Kidney glomerular epithelial cell (primary cell): ENCODE measurements around the gene NRBF2.

ENCODE experiments used
- DNase-seq: peaks from one replicate; lab custom pipeline; 2025; lab: John Stamatoyannopoulos, UW

NRBF2 gene

DNA sequence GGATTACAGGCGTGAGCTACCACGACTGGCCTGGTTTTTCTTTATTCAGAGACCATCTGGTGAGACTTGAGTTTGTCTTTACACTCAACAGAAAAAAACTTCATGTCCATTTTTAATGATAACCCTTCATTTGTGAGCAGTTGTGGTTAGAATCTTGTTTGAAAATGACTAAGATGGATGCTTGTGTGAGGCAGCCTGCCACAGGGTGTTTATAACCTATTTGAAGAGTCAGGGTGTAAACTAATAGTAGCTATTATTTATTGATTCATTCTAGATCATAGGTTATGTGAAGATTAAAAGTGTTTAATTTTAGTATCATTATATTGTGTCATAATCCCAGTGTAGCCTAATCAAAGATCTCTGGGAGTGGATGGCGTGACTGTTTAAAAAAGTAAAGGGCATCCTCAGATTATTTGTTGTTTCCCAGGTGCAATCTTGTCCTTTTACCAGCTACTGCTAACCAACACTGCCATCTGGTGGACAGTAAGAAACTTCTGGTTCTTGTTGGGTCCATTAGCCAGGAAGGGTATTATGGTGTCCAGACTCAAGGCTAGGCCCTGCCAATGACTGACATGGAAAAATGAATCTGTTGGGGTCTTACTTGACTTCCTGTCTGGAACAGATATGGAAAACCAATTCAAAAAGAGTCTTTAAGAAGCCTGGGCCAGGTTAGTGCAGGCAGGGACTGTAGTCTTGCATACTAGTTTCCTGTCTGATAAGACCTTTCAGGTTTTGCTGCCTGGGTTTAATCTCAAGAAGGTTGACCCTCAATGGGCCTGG lies 24.9 kb downstream of the NRBF2 start:
- DNase-seq, result peak; percentile 58

DNA sequence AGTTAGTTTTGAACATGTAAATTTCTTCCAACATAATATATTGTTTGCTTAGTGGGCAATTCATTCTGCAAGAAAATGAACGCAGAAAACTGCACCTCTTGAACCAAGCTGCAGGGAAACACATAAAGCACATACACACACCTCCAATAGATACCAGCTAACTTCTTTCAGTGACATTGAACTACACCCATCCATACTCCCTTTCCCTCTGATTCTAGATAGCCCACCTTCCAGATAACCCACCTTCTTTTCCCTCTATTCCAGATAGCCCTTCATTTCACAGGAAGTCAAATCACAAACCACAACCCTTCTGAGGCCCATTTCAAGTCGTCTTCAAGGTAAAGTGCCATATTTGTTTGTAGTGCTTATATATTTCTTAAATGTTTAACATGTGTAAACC lies 28.5 kb downstream of the NRBF2 start:
- no peak for DNase-seq

DNA sequence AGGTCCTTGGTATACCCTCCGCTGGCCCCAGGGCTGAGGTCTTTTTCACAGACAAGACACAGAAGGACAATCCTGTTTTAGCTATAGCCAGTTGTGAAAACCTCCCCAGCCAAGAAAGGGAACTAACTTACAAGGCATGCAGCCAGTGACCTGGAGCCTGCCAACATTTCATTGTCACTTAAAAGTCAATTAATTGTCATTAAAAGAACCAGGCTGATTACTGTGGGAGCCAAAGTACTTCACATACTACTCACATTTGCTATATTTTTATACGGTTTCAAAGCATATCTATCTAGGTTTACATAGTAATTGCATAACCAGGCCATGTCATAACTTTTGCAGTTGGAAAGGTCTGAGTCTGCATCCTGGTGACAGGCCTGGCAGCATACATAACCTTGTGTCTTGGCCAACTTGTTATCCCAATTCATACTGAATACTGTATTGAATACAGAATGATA lies 31.1 kb downstream of the NRBF2 start:
- DNase-seq, result no peak

DNA sequence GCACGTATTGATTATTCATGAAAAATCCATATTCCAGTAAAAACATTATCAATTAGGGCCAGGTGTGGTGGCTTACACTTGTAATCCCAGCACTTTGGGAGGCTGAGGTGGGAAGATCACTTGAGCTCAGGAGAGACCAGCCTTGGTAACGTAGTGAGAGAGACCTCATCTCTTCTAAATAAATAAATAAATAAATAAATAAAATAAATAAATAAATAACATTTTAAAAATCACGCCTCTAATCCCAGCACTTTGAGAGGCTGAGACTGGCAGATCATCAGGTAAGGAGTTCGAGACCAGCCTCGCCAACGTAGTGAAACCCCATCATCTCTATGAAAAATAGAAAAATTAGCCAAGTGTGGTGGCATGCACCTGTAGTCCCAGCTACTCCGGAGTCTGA lies 32.1 kb downstream of the NRBF2 start:
- no peak for DNase-seq

DNA sequence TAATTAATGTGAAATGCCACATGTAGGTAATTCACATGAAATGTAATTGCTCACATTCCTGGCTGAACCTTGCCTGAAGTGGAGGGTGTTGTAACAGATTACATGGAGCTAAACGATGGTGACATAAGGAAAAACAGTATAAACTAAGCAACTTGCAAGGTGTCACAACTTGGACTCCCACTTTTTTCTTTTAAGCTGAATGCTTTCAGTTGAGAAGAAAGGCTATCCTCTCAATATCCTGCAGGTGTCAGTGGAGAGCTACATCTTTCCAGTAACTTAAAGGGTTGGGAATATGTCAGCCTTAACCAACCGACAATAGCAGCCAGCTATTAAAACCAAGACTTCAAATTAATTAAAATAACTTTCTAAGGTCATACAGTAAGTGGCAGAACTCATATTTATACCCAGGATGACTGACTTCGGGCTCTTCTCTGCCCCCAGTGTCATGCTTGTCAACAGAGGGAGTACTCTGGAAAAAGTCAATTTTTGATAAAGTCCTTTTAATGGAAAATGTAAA lies 33.7 kb downstream of the NRBF2 start:
- DNase-seq, result peak; percentile 75

DNA sequence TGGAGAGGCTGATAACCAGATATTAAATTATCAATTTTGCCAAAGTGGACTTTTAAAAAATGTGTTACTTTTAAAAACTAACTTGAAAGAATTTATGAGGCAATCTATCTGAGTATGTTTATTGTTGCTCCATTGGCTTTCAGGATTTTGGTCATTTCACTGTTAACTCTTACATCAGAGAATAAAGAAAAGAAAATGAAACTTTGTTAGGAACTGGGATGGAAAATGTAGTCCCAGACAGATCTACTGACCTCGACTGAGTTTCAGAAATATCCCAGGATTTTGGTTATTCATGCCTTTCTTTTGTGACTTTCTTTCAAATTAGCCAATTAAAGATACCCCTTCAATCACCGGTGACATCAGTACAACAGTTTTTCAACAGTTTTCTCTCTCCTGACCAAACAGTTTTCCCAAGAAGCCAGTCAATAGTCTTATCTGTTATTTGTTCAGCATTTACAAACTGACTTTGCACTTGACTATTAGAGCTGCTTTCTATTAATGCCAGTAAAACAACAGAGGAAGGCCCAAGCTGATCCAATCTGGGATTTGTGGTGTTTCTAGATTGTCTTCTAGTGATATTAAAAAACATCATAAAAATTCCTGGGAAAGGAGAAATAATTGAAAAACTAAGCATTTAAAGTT lies 35.8 kb downstream of the NRBF2 start:
- DNase-seq, result no peak

DNA sequence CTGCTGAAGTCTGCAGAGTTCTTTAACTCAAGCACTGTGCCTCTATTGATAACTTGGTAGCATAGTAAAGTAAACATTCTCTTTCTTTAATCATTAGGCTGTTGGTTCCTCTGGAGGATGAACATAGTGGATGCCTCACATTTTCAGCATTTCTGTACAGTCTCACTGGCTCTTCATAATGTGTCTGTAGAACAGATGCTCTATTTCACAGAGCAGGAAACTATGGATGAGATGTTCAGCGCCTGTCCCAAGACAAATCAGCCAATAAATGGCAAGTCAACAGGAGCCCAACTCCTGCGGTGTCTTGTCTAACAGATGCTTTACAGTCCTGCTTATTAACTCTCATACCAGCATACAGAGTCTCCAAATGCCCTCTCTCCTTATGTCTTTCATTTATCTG lies 36.5 kb downstream of the NRBF2 start:
- DNase-seq, result no peak

DNA sequence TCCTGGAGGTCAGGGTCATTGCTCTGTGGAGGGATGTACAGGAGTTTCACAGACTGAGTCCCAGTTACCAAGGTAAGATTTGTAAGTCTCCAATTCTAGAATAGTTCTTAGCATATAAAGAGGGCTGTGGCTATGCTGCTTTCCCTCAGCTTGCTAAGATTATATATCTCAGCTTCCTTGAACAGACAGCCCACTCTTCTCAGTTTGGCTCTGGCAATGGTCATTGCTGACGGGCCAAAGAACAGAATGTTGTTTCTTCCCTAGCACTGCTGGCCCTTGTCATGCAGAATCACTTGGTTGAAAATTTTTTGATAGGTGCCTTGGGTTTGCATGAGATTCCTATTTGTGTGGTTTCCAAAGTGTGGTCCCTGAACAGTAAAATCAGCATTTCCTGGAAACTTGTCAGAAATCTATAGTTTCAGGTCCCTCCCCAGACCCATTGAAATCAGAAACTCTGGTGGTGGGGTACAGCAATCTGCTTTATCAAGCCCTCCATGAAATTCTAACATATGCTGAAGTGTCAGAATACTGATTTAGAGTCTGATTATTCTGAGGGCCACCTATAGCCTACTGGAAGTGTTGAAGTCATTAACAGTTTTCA lies 38.2 kb downstream of the NRBF2 start:
- DNase-seq, result no peak

DNA sequence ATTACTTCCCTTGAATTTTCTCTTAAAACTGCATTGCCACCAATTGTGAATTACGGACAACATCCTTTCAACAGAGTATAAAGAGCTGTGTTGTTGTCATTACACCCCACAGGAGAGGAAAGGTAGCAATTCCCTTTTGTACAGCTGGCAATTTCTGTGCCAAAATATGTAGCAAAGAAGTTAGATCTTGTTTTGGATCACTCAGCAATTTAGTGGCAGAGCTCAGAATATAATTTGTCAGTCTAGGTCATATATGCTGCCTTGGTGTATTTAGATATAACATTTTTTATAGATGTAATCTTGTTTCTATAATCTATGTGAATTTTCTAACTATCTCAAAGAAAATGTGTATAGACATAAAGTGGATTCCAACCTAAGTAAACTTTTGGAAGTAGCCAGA lies 38.8 kb downstream of the NRBF2 start:
- DNase-seq, result no peak

DNA sequence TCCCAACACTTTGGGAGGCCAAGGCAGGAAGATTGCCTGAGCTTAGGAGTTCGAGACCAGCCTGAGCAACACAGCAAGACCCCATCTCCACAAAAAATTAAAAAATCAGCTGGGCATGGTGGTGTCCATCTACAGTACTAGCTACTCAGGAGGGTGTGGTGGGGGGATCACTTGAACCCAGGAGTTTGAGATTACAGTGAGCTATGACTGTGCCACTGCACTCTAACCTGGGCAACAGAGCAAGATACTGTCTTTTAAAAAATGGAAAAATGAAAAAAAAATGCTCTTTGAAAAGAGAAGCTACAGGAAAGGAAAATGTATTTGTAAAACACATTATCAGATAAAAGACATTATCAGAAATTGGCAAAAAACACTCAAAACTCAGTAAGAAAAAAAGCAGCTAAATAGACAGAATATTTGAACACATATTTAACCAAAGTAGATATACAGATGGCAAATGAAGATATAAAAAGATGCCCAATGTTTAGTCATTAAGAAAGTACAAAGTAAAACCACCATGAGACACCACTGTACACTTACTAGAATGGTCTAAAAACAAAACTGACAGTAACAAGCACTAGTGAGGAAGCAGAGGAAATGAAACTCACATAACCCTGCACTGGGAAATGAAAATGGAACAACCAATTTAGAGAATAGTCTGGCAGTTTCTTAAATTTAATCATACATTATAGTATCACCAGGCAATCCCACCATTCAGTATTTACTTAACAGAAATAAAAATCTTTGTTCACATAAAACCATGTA lies 40.5 kb downstream of the NRBF2 start:
- no peak for DNase-seq

DNA sequence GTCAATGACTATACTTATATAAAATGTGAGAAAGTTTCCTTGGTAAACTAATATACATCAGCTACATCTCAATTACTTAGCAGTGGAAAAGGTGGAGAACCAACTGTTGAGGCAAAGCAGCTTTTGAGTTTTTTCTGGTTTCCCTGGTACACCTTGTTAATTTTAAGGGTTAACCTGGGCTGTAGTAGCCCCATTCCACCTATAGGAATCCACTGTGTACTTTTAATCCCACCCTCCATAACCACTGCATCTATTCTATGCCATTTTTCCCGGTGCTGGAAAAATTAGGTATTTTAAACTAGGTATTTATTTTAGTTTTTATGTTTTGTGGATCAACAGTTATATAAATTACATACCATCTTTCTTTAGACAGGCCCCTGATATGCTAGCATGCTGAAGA lies 42.4 kb downstream of the NRBF2 start:
- DNase-seq, result no peak

DNA sequence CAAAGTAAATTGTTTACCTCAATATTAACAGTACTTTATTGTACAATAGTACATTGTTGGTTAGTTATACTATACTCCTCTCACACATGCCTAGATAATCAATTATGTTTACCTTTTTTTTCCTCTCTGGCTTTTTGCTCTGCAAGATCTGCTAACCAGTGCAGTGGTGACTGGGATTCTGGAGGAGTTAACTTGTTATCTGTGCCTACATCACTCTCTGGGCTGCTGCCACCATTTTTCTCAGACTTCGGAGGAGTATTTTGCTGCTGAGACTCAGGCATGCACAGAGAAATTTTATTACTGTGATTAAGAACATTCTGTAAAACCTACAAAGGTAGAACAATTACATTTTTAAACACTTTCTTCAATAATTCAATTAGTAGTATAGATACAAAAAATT lies 59.7 kb downstream of the NRBF2 start:
- DNase-seq, result no peak

DNA sequence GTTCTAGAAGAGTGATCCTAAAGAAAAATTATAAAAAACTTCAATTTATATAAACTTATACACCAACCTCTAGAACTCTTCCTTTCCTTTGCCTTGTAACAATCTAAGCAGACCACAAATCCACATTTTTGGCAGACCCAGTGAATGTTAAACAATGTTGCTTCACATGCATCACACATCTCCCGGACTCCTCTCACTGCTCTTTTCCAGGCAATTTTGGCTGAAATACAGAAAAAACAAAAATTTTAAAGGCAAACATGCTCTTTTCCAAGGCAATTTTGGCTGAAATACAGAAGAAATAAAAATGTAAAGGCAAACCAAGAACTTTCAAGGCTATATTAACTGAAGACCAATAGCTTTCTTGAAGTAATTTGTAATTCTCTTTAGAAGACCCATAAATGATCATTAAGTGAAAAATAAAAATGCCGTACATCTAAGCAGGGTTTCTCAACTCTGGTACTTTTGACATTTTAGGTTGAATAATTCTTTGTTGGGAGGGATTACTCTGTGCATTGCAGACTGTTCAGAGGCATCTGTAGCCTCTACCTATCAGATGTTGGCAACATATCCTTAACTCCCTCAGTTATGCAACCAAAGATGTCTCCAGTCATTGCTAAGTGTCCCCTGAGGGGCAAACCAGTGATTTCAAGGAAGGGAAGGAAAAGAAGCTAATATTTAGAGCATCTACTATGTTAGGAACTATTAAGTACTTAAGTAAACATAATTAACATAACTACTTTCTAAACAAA lies 64.4 kb downstream of the NRBF2 start:
- DNase-seq, result no peak

DNA sequence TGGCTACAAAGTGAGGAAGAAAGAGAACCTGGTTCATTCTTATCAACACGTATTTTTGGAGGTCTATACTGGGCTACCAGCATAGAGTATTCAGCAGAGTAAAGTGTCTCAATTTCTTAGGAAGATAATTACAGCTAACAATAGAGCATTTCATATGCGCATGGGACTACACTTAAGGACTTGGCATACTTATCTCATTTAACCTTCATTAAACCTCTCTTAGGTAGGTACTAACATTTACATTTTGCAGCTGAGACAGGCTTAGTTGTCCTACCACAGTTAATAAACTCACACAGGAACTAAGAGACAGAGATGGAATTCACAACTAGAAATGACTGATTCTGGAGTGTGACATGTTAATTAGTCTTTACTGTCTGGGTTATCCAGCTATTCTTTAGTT lies 66.6 kb downstream of the NRBF2 start:
- no peak for DNase-seq

DNA sequence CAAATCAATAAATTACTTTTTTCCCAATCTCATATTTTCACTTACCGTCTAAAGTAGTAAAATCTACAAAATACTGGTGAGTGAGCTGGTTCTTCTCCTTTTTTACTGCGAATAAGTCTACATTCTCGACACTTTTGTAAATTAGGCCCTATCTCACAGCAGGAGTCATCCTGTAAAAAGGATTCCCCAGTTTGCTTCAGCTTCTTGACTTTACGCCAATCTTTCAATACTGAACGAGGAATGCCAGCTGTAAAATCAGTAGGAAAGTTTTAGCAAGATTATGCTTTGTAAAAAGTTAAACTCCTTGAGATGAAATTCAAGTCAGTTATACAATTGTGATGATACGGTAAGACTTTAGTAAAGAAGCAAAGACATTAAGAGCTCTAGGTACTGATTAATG lies 67.3 kb downstream of the NRBF2 start:
- DNase-seq, result no peak

DNA sequence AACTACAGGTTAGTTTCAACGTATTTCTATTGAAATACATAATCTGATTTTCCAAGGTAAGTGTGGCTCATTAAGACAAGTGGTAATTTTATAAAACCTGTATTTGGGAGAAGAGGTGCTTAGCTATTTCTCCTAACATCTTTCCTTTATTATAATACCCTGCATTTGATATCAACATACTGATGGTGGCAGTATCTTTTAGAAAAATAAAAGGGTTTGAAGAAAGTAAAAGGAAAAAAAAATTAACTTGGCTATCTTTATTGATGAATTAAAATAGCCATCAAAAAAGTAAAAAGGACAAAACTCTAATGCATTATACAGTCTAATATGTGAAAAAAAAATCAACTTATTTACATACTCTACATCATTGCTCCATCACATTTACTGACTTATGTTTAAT lies 68.0 kb downstream of the NRBF2 start:
- no peak for DNase-seq
